Motor neuron (in vitro differentiated cells): ENCODE results near the gene SCD5. TPM values are rescaled to one million over a fixed set of nuclear protein-coding genes. Genes with fewer than 3 reads are reported as not detected.

Experiments used
- ATAC-seq, 8 experiments: fragments of 200-7000 bp; cut with Tn5 transposase; replicated peaks in 6 of 8; 2 replicates each; pipeline ENCODE4 v1.8.0; 2021; ENCODE audit warnings: mild to moderate bottlenecking in 8 of 8, moderate library complexity in 8 of 8
- H3K27ac ChIP-seq, 2 donors: fragments of 250-450 bp; sonication (Bioruptor Pico); 2 replicates each; pipeline ENCODE4 v1.9.0; 2021; ENCODE audit warnings: antibody characterized with exemption in 2 of 2, mild to moderate bottlenecking in 2 of 2, moderate library complexity in 1 of 2
- H3K4me1 ChIP-seq, 2 donors: fragments of 250-450 bp; sonication (Bioruptor Pico); replicated peaks in 1 of 2; 2 replicates each; pipeline ENCODE4 v1.6.1; 2021; ENCODE audit warnings: antibody characterized with exemption in 2 of 2, mild to moderate bottlenecking in 2 of 2, moderate library complexity in 1 of 2
- H3K4me3 ChIP-seq, 5 donors: fragments of 250-450 bp; sonication (Bioruptor Pico); 2 replicates each; pipeline ENCODE4 v1.9.0; 2021; ENCODE audit warnings: antibody characterized with exemption in 5 of 5, mild to moderate bottlenecking in 5 of 5, moderate library complexity in 4 of 5
- WGBS, 10 experiments: fragments of 450-650 bp; shearing (Covaris generic); methylation state at CpG; one replicate each; pipeline ENCODE4 v1.0.0; 2022; 5-methylcytosine and 5-hydroxymethylcytosine counted together
- in situ Hi-C, 9 experiments: fragments of 400-800 bp; cut with MboI; loops; one replicate each; pipeline ENCODE4 v1.15.0; 2021; ENCODE audit warnings: low sequenced_read_pairs in 9 of 9, low pct_unique_long_range_greater_than_20kb in 2 of 9; ENCODE audit not compliant: unreplicated experiment in 9 of 9
- total RNA-seq, 8 experiments: library from RNA; unstranded; fragments of 300-600 nt; gene quantifications; 2 replicates each; pipeline versions ENCODE4 v1.2.3 to v1.2.4, GENCODE V29; 2022

Gene SCD5
- total RNA-seq, 8 experiments from 2014 or later, result 1.4 to 127 (median 53.0) TPM

- peaks cover 43 to 63% of the 10 kb centered on the region in 2 donors for H3K4me1 ChIP-seq
- in situ Hi-C loops, result no loop called here
- no peak overlapping the region for H3K27ac ChIP-seq
- no peak overlapping the region for H3K4me3 ChIP-seq
- 10 to 100% (median 60%) methylated on average over 1 to 2 of the region's 8 CpGs; no CpG with 5 or more reads in 3 of the 10 experiments for WGBS, 10 experiments
- no peak for ATAC-seq
These were observed 8.4 kb downstream of the SCD5 start for GRCh38 chr4:82790060-82790660.

GRCh38 chr4:82789025-82789776 is 9.4 kb downstream of the SCD5 start:
- Histone ChIP-seq H3K4me1 (peaks cover 53 to 71% of the 10 kb centered on the region in 2 donors), H3K27ac (peak overlapping the region; percentile 10 to 12), H3K4me3 (no peak overlapping the region)
- 17 to 100% (median 42%) methylated on average over 1 to 6 of the region's 7 CpGs for WGBS, 10 experiments
- in situ Hi-C loops, result no loop called here
- ATAC-seq, result peak in 1 of 8 experiments; percentile 2

GRCh38 chr4:82787342-82787741 is 11.3 kb downstream of the SCD5 start:
- 31 to 100% (median 69%) methylated on average over 1 to 3 of the region's 4 CpGs; no CpG with 5 or more reads in 3 of the 10 experiments for WGBS, 10 experiments
- no peak overlapping the region for H3K27ac ChIP-seq
- in situ Hi-C loops, result no loop called here
- H3K4me3 ChIP-seq, result no peak overlapping the region
- no peak for ATAC-seq
- H3K4me1 ChIP-seq, result peaks cover 45 to 57% of the 10 kb centered on the region in 2 donors

GRCh38 chr4:82786828-82787227 is 11.8 kb downstream of the SCD5 start:
- peaks cover 45 to 59% of the 10 kb centered on the region in 2 donors for H3K4me1 ChIP-seq
- no peak overlapping the region for H3K4me3 ChIP-seq
- WGBS, 10 experiments, result 54 to 75% (median 71%) methylated on average over 2 to 4 of the region's 4 CpGs; no CpG with 5 or more reads in 3 of the 10 experiments
- in situ Hi-C loops, result no loop called here
- H3K27ac ChIP-seq, result peak overlapping the region in 1 of 2 donors; percentile 2
- ATAC-seq, result no peak

- Histone ChIP-seq H3K4me3 (peak overlapping the region in 3 of 5 donors; percentile 5 to 26 (median 15)), H3K4me1 (peaks cover 47 to 58% of the 10 kb centered on the region in 2 donors), H3K27ac (peak overlapping the region; percentile 53 to 56)
- in situ Hi-C loops, result no loop called here
- peak in 6 of 8 experiments; percentile 13 to 73 (median 68) for ATAC-seq
- 0 to 17% (median 5%) methylated on average over 1 to 5 of the region's 5 CpGs for WGBS, 10 experiments
These were observed 12.8 kb downstream of the SCD5 start for GRCh38 chr4:82785611-82786400.

GRCh38 chr4:82784681-82785610 is 13.7 kb downstream of the SCD5 start:
- in situ Hi-C loops, result no loop called here
- peaks cover 50 to 52% of the 10 kb centered on the region in 2 donors for H3K4me1 ChIP-seq
- peak in 7 of 8 experiments; percentile 27 to 66 (median 55) for ATAC-seq
- 0 to 19% (median 8%) methylated on average over 4 to 7 of the region's 9 CpGs; no CpG with 5 or more reads in 1 of the 10 experiments for WGBS, 10 experiments
- peak overlapping the region; percentile 2 to 26 (median 11) for H3K4me3 ChIP-seq
- peak overlapping the region; percentile 53 to 56 for H3K27ac ChIP-seq

- in situ Hi-C loops, result no loop called here
- peak in 3 of 8 experiments; percentile 19 to 71 (median 68) for ATAC-seq
- peaks cover 37 to 42% of the 10 kb centered on the region in 2 donors for H3K4me1 ChIP-seq
- WGBS, 10 experiments, result 33 to 100% (median 39%) methylated on average over 1 to 4 of the region's 5 CpGs; no CpG with 5 or more reads in 4 of the 10 experiments
- no peak overlapping the region for H3K4me3 ChIP-seq
- H3K27ac ChIP-seq, result no peak overlapping the region
These were observed 15.8 kb downstream of the SCD5 start for GRCh38 chr4:82782626-82783345.

- in situ Hi-C loops, result no loop called here
- no peak overlapping the region for H3K27ac ChIP-seq
- WGBS, 10 experiments, result 0 to 100% (median 57%) methylated on average over 1 to 7 of the region's 10 CpGs; no CpG with 5 or more reads in 3 of the 10 experiments
- H3K4me3 ChIP-seq, result no peak overlapping the region
- peaks cover 20 to 25% of the 10 kb centered on the region in 2 donors for H3K4me1 ChIP-seq
- ATAC-seq, result peak; percentile 31 to 79 (median 66)
These were observed 17.8 kb downstream of the SCD5 start for GRCh38 chr4:82780752-82781231.

- in situ Hi-C loops, result no loop called here
- H3K4me3 ChIP-seq, result no peak overlapping the region
- no peak overlapping the region for H3K27ac ChIP-seq
- no peak for ATAC-seq
- peaks cover 15 to 20% of the 10 kb centered on the region in 2 donors for H3K4me1 ChIP-seq
- WGBS, 10 experiments, result 20 to 88% (median 60%) methylated on average over 1 of the region's 1 CpG; no CpG with 5 or more reads in 5 of the 10 experiments
These were observed 18.3 kb downstream of the SCD5 start for GRCh38 chr4:82780170-82780751.

GRCh38 chr4:82779032-82779431 is 19.6 kb downstream of the SCD5 start:
- in situ Hi-C loops, result no loop called here
- Histone ChIP-seq H3K4me3 (no peak overlapping the region), H3K4me1 (peaks cover 7 to 8% of the 10 kb centered on the region in 2 donors), H3K27ac (no peak overlapping the region)
- ATAC-seq, result no peak
- whole genome bisulfite sequencing, 10 experiments, result 0 to 93% (median 72%) methylated on average over 1 to 6 of the region's 11 CpGs; no CpG with 5 or more reads in 2 of the 10 experiments

- Histone ChIP-seq H3K4me3 (no peak overlapping the region), H3K4me1 (peaks cover 5 to 7% of the 10 kb centered on the region in 2 donors), H3K27ac (no peak overlapping the region)
- ATAC-seq, result no peak
- WGBS, 10 experiments, result 80 to 100% (median 100%) methylated on average over 1 to 2 of the region's 5 CpGs; no CpG with 5 or more reads in 4 of the 10 experiments
- in situ Hi-C loops, result no loop called here
These were observed 20.6 kb downstream of the SCD5 start for GRCh38 chr4:82777857-82778525.
